GM19395 (cell line): ENCODE measurements around the gene EAPP.
A peak's percentile ranks its signal among the peaks of the same experiment; 100 is the strongest.
"Not testable (repeated sequence)": the region's sequence is repeated elsewhere in the genome, so short reads cannot be mapped to it uniquely, and the experiment has no call there.

Source experiments
- ATAC-seq: cut with Tn5 transposase; IDR thresholded peaks from one replicate; pipeline ENCODE4 v1.9.1; 2021; ENCODE audit warnings: mild to moderate bottlenecking, moderate library complexity; ENCODE audit not compliant: unreplicated experiment

The EAPP gene, protein sequence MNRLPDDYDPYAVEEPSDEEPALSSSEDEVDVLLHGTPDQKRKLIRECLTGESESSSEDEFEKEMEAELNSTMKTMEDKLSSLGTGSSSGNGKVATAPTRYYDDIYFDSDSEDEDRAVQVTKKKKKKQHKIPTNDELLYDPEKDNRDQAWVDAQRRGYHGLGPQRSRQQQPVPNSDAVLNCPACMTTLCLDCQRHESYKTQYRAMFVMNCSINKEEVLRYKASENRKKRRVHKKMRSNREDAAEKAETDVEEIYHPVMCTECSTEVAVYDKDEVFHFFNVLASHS

DNA sequence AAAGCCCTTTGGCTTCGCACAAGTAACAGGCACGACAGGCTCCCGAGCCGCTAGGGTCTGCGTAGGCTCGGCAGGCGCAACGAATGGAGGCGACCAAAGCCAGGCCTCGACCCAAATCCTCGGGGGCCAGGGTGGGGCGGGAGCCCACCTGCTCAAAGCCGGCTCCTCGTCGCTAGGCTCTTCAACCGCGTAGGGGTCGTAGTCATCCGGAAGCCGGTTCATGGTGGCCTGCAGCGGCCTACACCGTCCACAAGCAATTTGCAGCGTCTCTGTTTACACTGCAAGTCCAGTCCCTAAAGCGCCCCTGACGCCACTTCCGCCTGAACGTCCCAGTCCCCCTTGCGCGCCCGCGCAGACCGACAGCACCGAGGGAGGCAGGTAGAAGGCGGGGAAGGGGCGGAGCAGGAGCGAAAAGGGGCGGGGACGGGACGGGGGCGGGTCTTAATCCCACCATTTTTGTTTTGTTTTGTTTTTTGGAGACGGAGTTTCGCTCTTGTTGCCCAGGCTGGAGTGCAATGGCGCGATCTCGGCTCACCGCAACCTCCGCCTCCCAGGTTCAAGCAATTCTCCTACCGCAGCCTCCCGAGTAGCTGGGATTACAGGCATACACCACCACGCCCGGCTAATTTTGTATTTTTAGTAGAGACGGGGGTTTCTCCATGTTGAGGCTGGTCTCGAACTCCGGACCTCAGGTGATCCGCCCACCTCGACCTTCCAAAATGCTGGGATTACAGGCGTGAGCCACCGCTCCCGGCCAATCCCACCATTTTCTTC lies at the start of gene EAPP:
Gene EAPP, minus strand, starts transcription at position 295 of the 774 bp plus-strand sequence. Its CDS starts 73 bp downstream, at position 222.
- peak; percentile 100 for ATAC-seq

- ATAC-seq: no peak
Measured at GRCh38 chr14:34583525-34583924, 44.0 kb upstream of the EAPP start.

DNA sequence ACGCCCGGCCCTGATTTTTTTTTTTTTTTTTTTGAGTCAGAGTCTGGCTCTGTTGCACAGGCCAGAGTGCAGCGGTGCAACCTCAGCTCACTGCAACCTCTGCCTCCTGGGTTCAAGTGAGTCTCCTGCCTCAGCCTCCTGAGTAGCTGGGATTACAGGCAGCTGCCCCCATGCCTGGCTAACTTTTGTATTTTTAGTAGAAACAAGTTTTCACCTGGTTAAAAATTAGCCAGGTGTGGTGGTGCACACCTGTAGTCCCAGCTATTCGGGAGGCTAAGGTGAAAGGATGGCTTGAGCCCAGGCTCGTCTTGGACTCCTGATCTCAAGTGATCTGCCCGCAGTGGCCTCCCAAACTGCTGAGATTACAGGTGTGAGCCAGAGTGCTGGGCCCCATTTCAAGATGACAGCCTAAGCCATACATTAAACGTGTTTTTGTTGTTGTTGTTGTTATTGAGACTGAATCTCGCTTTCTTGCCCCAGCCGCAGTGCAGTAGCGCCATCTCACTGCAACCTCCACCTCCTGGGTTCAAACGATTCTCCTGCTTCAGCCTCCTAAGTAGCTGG lies 42.7 kb upstream of the EAPP start:
- no peak for ATAC-seq

DNA sequence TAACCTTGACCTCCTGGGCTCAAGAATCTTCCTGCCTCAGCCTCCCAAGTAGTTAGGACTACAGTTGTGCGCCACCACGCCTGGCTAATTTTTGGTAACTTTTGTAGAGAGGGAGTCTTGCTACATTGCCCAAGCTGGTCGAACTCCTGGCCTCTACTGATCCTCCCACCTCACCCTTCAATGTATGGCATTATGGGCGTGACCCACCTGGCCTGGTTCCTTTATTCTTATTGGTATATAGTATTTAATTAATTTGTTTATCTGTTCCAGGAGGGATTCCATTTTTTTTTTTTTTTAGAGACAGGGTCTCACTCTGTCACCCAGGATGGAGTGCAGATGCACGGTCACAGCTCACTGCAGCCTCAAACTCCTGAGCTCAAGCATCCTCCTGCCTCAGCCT lies 40.9 kb upstream of the EAPP start:
- ATAC-seq: no peak

GRCh38 chr14:34571771-34572170 lies 32.3 kb upstream of the EAPP start:
- no peak for ATAC-seq

DNA sequence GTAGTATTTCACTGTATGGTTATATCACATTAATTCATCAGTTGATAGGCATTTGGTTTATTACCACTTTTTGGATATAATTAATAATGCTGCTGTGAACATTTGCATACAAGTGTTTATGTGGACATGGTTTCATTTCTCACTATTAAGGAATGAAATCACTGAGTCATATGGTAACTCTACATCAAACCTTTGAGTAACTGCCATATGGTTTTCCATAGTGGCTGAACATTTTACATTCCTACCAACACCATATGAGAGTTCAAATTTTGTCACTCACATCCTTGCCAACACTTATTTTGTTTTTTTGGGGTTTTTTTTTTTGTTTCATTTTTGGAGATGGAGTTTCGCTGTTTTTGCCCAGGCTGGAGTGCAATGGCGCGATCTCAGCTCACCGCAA lies 30.2 kb upstream of the EAPP start:
- ATAC-seq: no peak

DNA sequence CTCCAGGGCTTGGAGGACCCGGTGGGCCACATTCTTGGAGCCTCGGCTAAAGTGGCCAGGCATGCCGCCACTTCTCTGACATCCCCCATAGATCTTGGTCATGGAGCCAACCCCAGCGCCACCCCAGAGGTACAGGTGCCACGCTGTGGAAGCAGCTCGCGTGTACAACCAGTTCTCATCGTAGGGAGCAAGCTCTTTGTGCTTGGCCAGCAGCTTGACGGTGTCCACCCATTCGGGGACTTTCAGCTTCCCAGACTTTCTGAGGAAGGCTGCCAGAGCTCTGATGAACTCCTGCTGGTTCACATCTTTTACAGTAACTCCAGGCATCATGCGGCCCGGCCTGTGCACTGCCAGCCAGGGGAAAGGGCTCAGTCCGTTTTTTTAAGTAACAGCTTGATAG lies 29.3 kb upstream of the EAPP start:
- no peak for ATAC-seq

DNA sequence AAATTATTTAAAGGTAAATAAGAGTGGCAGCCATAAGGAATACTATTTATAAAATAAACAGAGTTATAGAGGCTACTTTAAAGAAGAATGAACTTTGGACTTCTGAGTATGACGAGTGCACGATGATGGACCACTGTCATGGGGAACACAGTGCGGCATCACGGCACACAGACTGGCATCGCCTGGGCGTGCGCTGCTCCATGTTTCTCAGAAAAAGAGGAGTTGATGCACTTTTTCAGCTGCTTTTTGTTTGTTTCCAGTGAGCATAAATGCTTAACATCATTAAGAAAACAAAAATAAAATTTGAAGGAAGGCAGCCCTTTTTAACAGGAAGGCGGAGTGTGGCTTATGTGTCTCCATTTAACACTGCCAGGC lies 23.3 kb upstream of the EAPP start:
- ATAC-seq: no peak

GRCh38 chr14:34562037-34562775 lies 22.7 kb upstream of the EAPP start:
- not testable (repeated sequence) for ATAC-seq

DNA sequence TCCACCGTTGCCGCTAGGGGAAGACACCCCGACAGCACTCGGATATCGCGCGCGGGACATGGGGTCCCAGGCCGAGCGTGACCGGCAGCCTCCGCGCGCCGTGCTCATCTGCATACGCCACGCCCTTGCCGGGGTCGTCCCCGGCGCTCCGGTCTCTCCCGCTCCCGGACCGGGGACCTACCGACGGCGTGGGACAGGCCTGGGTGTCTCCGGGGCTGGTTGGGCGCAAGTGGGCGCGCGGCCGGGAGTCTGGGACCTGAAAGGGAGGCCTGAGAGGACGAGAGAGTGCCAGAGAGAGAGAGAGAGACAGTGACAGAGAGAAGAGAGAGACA lies 17.0 kb upstream of the EAPP start:
- ATAC-seq: peak; percentile 57

GRCh38 chr14:34555583-34556497 lies 16.3 kb upstream of the EAPP start:
- peak; percentile 79 for ATAC-seq

DNA sequence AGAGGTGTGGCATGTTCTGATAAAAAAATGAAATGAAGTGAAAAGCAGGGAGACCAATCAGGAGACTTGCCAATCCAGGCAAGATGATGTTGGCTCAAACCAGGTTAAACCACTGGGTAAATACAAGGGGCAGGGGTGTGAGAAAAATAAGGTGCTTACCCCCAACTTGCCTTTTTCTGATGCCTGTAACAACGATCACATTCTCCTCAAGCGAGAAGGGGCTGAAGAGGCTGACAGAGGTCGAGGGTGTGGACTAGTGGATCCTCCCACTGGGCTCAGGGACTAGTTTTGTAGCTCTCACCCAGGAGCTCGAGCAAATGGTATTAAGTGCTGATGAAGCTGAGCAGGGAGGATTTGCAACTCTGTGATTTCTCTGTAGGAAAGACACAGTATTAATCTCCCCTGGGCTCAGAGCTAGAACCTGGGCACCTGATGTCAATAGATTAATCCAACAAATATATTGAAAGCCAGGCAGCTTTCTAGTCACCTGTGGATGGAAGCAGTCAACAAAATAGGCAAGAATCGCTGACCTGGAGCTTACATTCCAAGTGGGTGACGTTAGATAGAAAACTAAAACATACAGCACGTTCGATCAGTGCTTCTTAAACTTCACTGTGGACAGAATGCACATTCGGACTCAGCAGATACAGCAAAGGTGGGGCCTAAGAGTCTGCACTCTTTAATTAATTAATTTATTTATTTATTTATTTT lies 15.2 kb upstream of the EAPP start:
- ATAC-seq: no peak

GRCh38 chr14:34549276-34549966 lies 9.9 kb upstream of the EAPP start:
- ATAC-seq: not testable (repeated sequence)

- no peak for ATAC-seq
Measured at GRCh38 chr14:34548472-34548981, 9.0 kb upstream of the EAPP start.

- peak; percentile 37 for ATAC-seq
Measured at GRCh38 chr14:34547136-34547520, 7.6 kb upstream of the EAPP start.

- peak; percentile 82 for ATAC-seq
Measured at GRCh38 chr14:34546272-34547135, 7.0 kb upstream of the EAPP start.

DNA sequence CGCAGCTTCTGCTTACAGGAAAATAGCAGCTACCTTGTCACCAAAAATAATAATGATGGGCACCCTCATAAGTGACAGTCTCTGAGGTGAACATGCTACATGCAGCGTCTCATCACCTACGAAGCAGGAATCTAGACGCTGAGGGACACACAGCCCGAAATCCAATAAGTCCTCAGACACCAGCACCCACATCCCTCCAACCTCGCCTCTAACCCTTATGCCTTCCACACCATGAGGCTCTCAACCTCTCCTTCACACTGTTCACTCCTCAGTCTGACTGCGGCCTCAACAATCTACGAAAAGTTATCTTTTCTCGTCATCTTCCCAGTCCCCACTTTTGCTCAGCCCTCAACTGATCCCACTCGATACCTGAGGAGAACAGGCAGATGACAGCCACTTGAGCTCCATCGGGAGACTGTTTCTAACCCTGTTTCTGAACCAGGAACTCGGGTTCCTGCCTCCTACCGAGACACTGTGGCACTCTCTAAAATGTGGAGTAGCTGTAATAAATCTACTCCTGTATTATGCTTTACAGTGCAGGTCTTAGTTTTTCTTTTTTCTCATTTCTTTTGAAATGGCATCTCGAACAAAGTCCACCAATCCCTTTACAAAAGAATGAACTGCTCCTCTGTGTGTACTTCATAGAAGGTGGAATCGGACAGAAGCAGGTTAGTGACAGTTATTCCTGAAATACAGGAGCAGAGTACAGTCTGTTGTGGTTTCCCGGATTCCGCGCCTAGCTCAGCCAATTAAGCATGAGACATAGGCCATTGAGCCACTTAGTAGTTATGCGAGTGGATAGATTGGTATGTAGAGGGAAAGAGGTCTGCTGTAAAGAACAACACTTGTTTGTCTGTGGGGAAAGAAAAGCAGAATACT lies 919 bp upstream of the EAPP start:
- ATAC-seq: not testable (repeated sequence)
